Measurements from ENCODE around the gene TAS2R13.

DNA sequence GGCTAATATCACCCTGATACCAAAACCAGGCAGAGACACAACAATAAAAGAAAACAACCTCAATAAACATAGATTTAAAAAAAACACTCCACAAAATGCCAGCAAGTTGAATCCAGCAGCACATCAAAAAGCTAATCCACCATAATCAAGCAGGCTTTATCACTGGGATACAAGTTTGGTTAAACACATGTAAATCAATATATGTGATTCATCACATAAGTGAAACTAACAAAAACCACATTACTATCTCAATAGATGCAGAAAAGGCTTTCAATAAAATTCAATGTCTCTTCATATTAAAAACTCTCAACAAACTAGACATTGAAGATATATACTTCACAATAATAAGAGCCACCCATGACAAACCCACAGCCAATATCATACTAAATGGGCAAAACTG lies 46.7 kb upstream of the TAS2R13 start:
- TF ChIP-seq, protein P1, sequence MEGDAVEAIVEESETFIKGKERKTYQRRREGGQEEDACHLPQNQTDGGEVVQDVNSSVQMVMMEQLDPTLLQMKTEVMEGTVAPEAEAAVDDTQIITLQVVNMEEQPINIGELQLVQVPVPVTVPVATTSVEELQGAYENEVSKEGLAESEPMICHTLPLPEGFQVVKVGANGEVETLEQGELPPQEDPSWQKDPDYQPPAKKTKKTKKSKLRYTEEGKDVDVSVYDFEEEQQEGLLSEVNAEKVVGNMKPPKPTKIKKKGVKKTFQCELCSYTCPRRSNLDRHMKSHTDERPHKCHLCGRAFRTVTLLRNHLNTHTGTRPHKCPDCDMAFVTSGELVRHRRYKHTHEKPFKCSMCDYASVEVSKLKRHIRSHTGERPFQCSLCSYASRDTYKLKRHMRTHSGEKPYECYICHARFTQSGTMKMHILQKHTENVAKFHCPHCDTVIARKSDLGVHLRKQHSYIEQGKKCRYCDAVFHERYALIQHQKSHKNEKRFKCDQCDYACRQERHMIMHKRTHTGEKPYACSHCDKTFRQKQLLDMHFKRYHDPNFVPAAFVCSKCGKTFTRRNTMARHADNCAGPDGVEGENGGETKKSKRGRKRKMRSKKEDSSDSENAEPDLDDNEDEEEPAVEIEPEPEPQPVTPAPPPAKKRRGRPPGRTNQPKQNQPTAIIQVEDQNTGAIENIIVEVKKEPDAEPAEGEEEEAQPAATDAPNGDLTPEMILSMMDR (IDR thresholded peaks at IDR 0.05; ENCODE audit: borderline replicate concordance, extremely low read depth, low read length, poor library complexity, severe bottlenecking), result no peak
- TF ChIP-seq EZH2 (IDR thresholded peaks at IDR 0.05; ENCODE audit: borderline replicate concordance, low read depth, low read length, severe bottlenecking), result no peak
